IMR-90 (cell line): Measurements from ENCODE around the gene GALNT16. TPM values are rescaled to one million over a fixed set of nuclear protein-coding genes. Genes with fewer than 3 reads are reported as not detected.
"Not testable (repeated sequence)": the region's sequence is repeated elsewhere in the genome, so short reads cannot be mapped to it uniquely, and the experiment has no call there.

Experiments
- ATAC-seq: fragments of 200-7000 bp; cut with Tn5 transposase; 2 replicates; pipeline ENCODE4 v1.9.1; 2020; ENCODE audit warnings: low read depth, mild to moderate bottlenecking, moderate library complexity
- BruUV-seq: library from RNA; stranded (reverse); fragments of 400-500 nt; replicated peaks from 2 replicates; lab custom pipeline; 2021; lab: Mats Ljungman, UMichigan
- CTCF ChIA-PET: fragments of 300-600 bp; formaldehyde crosslinking; extraction: SDS; loops from one replicate; lab custom pipeline; 2021; ENCODE audit warnings: antibody characterized with exemption; lab: Yijun Ruan, JAX
- POLR2A ChIA-PET: fragments of 300-600 bp; sonication (Branson Sonifier 250); formaldehyde crosslinking; loops from one replicate; lab custom pipeline; 2022; ENCODE audit warnings: antibody characterized with exemption; ENCODE audit not compliant: unreplicated experiment; lab: Charles Lee
- DNase-seq: peaks from one replicate; pipeline ENCODE4 v3.0.0; 2013
- H2AFZ ChIP-seq: replicated peaks from 2 replicates; pipeline ENCODE3; 2013; ENCODE audit warnings: low read length, mild to moderate bottlenecking; ENCODE audit not compliant: poor library complexity
- H2AK5ac ChIP-seq: 2 replicates; pipeline ENCODE4 v1.6.1; 2013; ENCODE audit warnings: low read depth, low read length, inconsistent platforms
- H2AK9ac ChIP-seq: replicated peaks from 2 replicates; pipeline ENCODE3; 2013; ENCODE audit warnings: mild to moderate bottlenecking, low read depth, low read length, moderate library complexity; ENCODE audit not compliant: poor library complexity
- H2BK120ac ChIP-seq: 2 replicates; pipeline ENCODE4 v1.6.1; 2013; ENCODE audit warnings: low read depth, low read length, inconsistent platforms
- H2BK15ac ChIP-seq: 3 replicates; pipeline ENCODE4 v1.6.1; 2013; ENCODE audit warnings: low read depth, low read length, inconsistent platforms
- H2BK20ac ChIP-seq: 2 replicates; pipeline ENCODE4 v1.6.1; 2013; ENCODE audit warnings: low read depth, mild to moderate bottlenecking, inconsistent platforms, low read length, moderate library complexity
- H2BK5ac ChIP-seq: 2 replicates; pipeline ENCODE4 v1.6.1; 2013; ENCODE audit warnings: mild to moderate bottlenecking, low read depth, low read length, inconsistent platforms; ENCODE audit not compliant: poor library complexity, severe bottlenecking
- H3K14ac ChIP-seq: replicated peaks from 2 replicates; pipeline ENCODE4 v1.6.1; 2013; ENCODE audit warnings: low read depth, low read length, inconsistent platforms
- H3K18ac ChIP-seq: 2 replicates; pipeline ENCODE4 v1.6.1; 2013; ENCODE audit warnings: low read depth, low read length, control low read depth
- H3K23ac ChIP-seq: 2 replicates; pipeline ENCODE4 v1.6.1; 2013; ENCODE audit warnings: low read depth, low read length, inconsistent platforms
- H3K27ac ChIP-seq: 2 replicates; pipeline ENCODE4 v1.5.1; 2013; ENCODE audit warnings: mild to moderate bottlenecking, control low read depth, low read length; ENCODE audit not compliant: insufficient read depth
- H3K27me3 ChIP-seq: 2 replicates; pipeline ENCODE4 v1.6.1; 2013; ENCODE audit warnings: low read length; ENCODE audit not compliant: control insufficient read depth, insufficient read depth
- H3K36me3 ChIP-seq: 2 replicates; pipeline ENCODE4 v1.6.1; 2013; ENCODE audit warnings: low read length, mixed read lengths; ENCODE audit not compliant: control insufficient read depth, insufficient read depth
- H3K4ac ChIP-seq: 2 replicates; pipeline ENCODE4 v1.6.1; 2013; ENCODE audit warnings: low read depth, low read length, inconsistent platforms
- H3K4me1 ChIP-seq: 2 replicates; pipeline ENCODE4 v1.6.1; 2013; ENCODE audit warnings: low read length, mixed read lengths; ENCODE audit not compliant: control insufficient read depth, insufficient read depth
- H3K4me2 ChIP-seq: 2 replicates; pipeline ENCODE4 v1.6.1; 2013; ENCODE audit warnings: low read depth, mild to moderate bottlenecking, control low read depth, low read length, moderate library complexity
- H3K4me3 ChIP-seq: 2 replicates; pipeline ENCODE4 v1.5.1; 2013; ENCODE audit warnings: low read depth, mild to moderate bottlenecking, control low read depth, low read length, moderate library complexity; ENCODE audit not compliant: insufficient read depth
- H3K56ac ChIP-seq: 2 replicates; pipeline ENCODE4 v1.6.1; 2013; ENCODE audit warnings: low read length, inconsistent platforms; ENCODE audit not compliant: insufficient read depth; ENCODE audit errors: extremely low read depth
- H3K79me1 ChIP-seq, 2 experiments: 2 replicates each; pipeline ENCODE4 v1.6.1; 2013; ENCODE audit warnings: low read length in 2 of 2, inconsistent platforms in 1 of 2, low read depth in 1 of 2
- H3K9ac ChIP-seq: 2 replicates; pipeline ENCODE4 v1.6.1; 2013; ENCODE audit warnings: low read depth, low read length, control low read depth
- H3K9me1 ChIP-seq: 2 replicates; pipeline ENCODE4 v1.6.1; 2013; ENCODE audit warnings: low read length, inconsistent platforms; ENCODE audit not compliant: insufficient read depth
- H3K9me3 ChIP-seq: 2 replicates; pipeline ENCODE4 v1.6.1; 2013; ENCODE audit warnings: low read length; ENCODE audit not compliant: control insufficient read depth, insufficient read depth
- H4K20me1 ChIP-seq: 2 replicates; pipeline ENCODE4 v1.6.1; 2013; ENCODE audit warnings: low read length, inconsistent platforms; ENCODE audit not compliant: insufficient read depth
- H4K5ac ChIP-seq: 2 replicates; pipeline ENCODE4 v1.6.1; 2013; ENCODE audit warnings: mild to moderate bottlenecking, low read depth, low read length, control low read depth
- H4K8ac ChIP-seq, 2 experiments: 2 replicates each; pipeline ENCODE4 v1.6.1; 2013; ENCODE audit warnings: low read depth in 2 of 2, low read length in 2 of 2, control low read depth in 1 of 2, inconsistent platforms in 1 of 2
- H4K91ac ChIP-seq: 2 replicates; pipeline ENCODE4 v1.6.1; 2013; ENCODE audit warnings: low read depth, low read length, inconsistent platforms; ENCODE audit not compliant: insufficient read depth
- WGBS, 2 experiments: methylation state at CpG; one replicate each; pipeline versions ENCODE4 v1.1.5 to v1.1.7; 2013; ENCODE audit warnings: missing lambda C conversion rate in 2 of 2; ENCODE audit not compliant: insufficient read length in 1 of 2; ENCODE audit errors: extremely low coverage in 2 of 2; 5-methylcytosine and 5-hydroxymethylcytosine counted together
- dilution Hi-C: fragments of 300-500 bp; cut with HindIII; formaldehyde crosslinking; loops from one replicate; pipeline ENCODE4 v1.14.3; 2018; ENCODE audit warnings: low sequenced_read_pairs; ENCODE audit not compliant: unreplicated experiment
- in situ Hi-C: fragments of 300-500 bp; cut with MboI; formaldehyde crosslinking; loops from 3 replicates; pipeline ENCODE4 v1.14.3; 2019; ENCODE audit warnings: low sequenced_read_pairs, inconsistent platforms, mixed read lengths
- intact Hi-C: fragments of 100-400 bp; cut with micrococcal nuclease; formaldehyde crosslinking; loops from 2 replicates; pipeline ENCODE4 v1.10.0; 2022
- polyA plus RNA-seq, 3 experiments: library from polyadenylated mRNA; depleted of rRNA; stranded (reverse); fragments of >200 nt; gene quantifications; 2 replicates each; pipeline ENCODE4 v1.2.3, GENCODE V29; 2012; ENCODE audit warnings: low replicate concordance in 1 of 3
- total RNA-seq: library from RNA; depleted of rRNA; stranded (reverse); fragments of >200 nt; gene quantifications from 2 replicates; pipeline ENCODE4 v1.2.3, GENCODE V29; 2012

The GALNT16 gene
- total and polyA plus RNA-seq, 2 of the 4 experiments (the other 2 are of a cell fraction): 0.36 to 1.5 TPM

GRCh38 chr14:69290881-69291280 is 30.9 kb downstream of the GALNT16 start:
- H2AK9ac ChIP-seq, BruUV-seq: not testable (repeated sequence)
- no CpG with 5 or more reads among the region's 7 CpGs for WGBS, 2 experiments

More at GRCh38 chr14:69290881-69291280, 30.9 kb downstream of the GALNT16 start:
- H2AFZ ChIP-seq, H3K79me1 ChIP-seq, H3K4me3 ChIP-seq, H4K5ac ChIP-seq, H2BK120ac ChIP-seq, H3K4me2 ChIP-seq, ATAC-seq, H3K56ac ChIP-seq, H3K14ac ChIP-seq, H2BK5ac ChIP-seq, H4K91ac ChIP-seq, H3K9ac ChIP-seq, H2AK5ac ChIP-seq, H3K36me3 ChIP-seq, H2BK20ac ChIP-seq, POLR2A ChIA-PET, H4K20me1 ChIP-seq, in situ Hi-C loops, H3K9me1 ChIP-seq, H3K4ac ChIP-seq, H3K9me3 ChIP-seq, dilution Hi-C loops, H3K23ac ChIP-seq, H2BK15ac ChIP-seq, H3K4me1 ChIP-seq, H4K8ac ChIP-seq, DNase-seq, H3K27ac ChIP-seq, CTCF ChIA-PET, intact Hi-C loops, H3K18ac ChIP-seq: not testable (repeated sequence)
- H3K27me3 ChIP-seq: peaks cover 21% of the 10 kb centered on the region
